GM12872 (cell line): Measurements from ENCODE around the gene GALNT9.

Experiments used
- TF ChIP-seq, protein P1 (sequence below): IDR thresholded peaks from 3 replicates; pipeline ENCODE4 v1.5.1; 2011; ENCODE audit warnings: low read depth, mild to moderate bottlenecking, low read length, moderate library complexity; ENCODE audit not compliant: insufficient read depth

Gene GALNT9

DNA sequence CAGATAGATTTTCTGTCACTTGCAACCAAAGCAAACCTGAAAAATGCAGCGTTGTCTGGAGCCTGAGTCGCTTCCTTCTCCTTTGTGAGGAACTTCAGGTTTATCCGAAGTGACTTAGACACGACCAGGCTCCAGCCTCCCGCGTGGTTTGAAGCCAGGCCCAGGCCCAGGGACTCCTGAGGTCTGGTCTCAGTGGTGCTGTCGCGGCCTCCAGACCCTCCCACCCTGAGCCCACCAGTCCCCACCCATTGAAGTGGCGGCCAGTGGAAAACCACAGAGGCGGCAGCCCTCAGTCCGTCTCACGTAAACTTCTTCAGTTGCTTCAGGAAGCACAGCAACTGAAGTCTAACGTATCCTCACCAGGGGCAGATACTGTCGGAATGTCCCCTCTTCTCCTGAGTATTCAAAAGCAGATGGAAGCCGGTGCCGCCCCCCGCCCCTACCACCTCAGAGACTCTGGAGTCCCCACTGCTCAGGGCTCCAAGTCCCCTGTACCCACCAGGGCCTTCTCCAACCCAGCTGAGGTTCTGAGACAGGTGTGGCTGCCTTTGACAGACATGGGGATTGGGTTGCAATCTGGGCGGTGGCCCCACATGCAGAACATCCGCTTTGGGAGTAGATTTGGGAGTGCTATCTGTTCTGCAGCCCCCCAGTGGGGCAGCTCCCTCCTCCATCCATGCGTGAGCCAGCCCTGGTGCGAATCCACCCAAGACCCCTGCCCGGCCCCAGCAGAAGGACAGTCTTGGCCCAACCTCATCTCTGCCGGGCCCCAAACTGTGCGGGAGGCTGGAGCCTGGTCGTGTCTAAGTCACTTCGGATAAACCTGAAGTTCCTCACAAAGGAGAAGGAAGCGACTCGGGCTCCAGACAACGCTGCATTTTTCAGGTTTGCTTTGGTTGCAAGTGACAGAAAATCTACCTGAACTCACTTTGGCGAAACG, 26.6 kb upstream of the GALNT9 start:
- TF ChIP-seq, protein P1, sequence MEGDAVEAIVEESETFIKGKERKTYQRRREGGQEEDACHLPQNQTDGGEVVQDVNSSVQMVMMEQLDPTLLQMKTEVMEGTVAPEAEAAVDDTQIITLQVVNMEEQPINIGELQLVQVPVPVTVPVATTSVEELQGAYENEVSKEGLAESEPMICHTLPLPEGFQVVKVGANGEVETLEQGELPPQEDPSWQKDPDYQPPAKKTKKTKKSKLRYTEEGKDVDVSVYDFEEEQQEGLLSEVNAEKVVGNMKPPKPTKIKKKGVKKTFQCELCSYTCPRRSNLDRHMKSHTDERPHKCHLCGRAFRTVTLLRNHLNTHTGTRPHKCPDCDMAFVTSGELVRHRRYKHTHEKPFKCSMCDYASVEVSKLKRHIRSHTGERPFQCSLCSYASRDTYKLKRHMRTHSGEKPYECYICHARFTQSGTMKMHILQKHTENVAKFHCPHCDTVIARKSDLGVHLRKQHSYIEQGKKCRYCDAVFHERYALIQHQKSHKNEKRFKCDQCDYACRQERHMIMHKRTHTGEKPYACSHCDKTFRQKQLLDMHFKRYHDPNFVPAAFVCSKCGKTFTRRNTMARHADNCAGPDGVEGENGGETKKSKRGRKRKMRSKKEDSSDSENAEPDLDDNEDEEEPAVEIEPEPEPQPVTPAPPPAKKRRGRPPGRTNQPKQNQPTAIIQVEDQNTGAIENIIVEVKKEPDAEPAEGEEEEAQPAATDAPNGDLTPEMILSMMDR, result no peak

DNA sequence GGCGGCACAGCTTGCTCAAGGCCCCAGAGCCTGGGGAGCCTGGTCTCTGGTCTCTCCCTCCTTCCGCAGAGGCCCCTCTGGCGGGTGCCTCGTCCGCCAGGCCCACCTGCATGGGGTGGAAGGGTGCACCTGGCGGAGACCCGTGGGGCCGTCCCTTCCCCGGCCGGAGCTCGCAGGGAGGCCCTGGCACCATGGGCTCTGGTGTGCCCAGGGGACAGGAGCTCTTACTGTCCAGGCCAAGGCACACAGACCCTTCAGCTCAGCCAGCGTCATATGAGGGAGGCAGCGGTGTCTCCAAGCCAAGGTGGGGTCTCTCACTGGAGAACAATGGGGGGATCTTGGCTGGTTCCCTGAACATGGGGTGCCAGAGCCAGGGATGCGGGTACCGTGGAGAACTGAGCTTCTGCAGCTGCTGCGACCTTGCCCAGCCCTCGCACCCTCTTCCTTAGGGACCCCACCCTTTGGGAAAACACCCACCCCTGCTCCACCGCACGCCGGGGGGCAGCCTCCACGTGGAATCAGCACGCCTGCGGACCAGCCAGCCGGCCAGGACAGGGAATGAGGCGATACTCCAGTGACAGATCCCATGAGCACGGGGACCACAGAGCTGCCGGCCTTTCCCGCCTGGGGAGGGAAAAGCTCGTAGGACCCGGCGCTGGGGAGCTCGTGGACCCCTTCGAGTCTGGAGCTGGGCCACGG, 25.7 kb upstream of the GALNT9 start:
- TF ChIP-seq, protein P1, result no peak

DNA sequence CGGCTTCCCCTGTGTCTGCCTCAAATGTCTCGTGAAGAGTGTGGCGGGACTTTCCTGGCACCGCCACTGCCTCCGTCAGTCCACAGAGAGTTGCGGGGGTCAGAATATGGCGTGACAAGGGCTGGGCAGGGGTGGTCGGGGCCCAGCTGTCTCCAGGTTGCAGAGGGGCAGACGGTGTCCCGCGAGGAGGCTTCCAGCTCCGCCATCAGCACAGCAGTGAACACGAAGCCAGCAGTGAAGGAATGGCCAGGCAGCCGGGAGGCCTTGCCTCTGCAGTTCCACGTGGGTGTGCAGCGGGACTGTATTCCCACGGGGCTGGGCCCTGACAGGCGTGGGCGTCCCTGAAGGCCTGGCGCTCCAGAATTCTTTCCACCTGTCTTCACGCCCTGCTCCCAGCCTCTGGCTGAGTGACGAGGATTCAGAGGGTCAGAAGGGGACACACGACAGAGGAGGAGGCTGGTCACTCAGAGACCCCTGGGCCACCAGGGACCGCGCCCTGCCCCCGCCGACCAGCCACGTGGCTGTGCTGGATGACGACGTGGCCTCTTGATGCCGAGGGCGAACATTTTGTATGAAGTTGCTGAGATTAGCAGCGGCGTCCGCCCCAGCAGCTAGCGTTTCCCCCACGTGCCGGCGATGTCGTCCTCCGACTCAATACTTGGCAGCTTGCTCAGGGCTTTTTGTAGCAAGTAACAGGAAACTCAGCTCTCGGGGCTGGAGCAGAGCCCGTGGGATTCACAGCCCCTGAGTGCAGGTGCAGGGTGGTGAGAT, 25.0 kb upstream of the GALNT9 start:
- TF ChIP-seq, protein P1, result no peak

DNA sequence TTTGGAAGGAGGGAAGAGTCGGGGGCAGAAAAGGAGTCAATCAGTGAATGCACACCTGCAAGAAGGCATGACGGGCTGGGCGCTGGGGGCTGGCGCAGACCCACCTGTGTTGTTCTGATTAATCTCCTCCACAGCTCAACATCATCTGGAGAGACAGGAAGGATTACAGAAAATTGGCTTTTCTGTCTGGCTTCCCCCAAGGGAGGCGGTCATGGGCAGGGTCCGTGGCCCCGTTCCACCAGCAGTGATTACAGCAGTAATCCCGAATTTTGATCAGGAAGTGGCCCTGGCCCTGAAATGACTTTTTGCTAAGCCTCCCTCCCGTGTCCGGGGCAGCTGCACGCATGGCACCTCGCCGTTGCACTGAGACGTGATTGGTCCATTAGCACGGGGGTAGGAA, 24.4 kb upstream of the GALNT9 start:
- TF ChIP-seq, protein P1, result no peak

DNA sequence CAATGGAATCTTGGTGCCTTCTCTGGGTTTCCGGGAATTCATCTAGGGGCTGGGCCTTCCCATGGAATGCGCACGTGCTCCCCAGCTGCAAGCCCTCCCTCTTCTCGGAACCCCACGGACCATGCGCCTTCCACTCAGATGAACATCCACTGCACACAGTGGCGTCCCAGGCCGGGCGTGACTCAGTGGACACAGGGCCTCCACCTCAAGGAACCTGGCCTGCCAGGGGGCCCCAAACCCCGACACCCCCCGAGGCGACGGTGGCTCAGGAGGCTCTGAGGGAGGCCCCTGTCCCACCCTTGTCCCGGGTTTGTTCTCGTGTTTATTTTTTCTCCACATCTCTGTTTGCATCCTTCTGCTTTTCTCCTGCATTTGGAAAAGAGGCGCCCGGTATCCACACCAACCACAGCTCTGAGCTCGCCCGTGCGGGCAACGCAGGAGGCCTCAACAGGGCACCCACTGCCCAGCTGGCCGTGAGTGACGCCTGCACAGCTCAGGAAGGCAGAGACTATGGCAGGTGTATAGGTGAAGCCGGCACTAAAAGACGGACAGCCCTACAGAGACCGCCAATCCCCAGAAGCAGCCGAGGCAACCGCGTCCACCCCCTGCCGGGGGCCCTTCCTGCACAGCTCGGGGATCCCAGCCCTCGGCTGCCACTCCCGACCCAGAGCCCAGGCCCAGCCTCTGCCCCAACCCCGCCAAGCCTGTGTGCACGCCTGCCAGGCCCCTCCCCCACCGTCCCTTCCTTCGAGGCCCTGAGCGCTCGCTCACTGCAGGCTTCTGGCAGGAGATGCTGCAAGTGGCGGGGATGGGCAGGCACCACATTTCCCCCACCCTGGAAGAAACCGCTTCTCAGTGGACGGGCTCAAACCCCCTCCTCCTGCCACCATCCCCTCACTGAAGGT, 23.8 kb upstream of the GALNT9 start:
- TF ChIP-seq, protein P1, result no peak

DNA sequence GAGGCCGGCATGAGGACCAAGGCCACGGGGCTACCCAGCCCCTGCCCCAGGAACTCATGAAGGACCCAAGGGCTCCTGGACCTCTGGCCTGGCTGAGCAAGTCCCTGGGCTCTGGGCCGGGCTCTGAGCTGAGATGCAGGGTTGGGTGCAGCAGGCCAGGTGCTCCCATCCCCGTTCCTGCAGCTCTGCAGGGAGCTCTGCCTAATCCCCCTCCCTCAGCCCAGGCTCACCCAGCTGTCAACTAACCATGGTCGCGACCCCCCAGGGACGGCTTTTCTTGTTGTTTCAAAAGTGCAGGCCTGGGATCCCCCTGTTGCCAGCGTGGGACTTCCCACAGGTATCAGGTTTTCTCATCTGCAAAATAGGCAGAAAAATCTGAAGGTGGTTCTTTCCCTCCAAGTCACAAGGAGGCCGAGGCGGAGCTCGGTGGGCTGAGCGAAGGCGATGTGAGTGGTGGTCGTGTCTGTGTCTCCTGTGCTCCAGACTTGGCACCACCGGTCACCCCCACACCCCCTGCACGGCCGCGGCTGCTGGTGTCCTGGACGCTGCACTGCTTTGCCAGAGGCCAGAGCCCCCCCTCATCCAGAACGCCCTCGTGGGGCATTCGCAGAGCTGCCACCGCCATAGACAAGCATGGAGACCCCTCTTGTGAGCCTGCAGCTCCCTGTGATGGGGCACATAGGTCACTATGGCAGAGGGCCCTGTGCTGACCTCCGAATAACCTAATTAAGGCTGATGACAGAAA, 22.5 kb upstream of the GALNT9 start:
- TF ChIP-seq, protein P1, result no peak
